Measurements from ENCODE around the gene SERPINF2.
"Not testable (repeated sequence)": the region's sequence is repeated elsewhere in the genome, so short reads cannot be mapped to it uniquely, and the experiment has no call there.

The SERPINF2 gene

GRCh38 chr17:1764705-1765104 lies 22.0 kb downstream of the SERPINF2 start:
- not testable (repeated sequence) for DNase-seq

GRCh38 chr17:1765576-1765975 lies 22.9 kb downstream of the SERPINF2 start:
- no peak for DNase-seq

GRCh38 chr17:1766382-1767135 lies 23.9 kb downstream of the SERPINF2 start:
- DNase-seq = peak; percentile 60

GRCh38 chr17:1767358-1767757 lies 24.7 kb downstream of the SERPINF2 start:
- DNase-seq = peak; percentile 27

GRCh38 chr17:1769822-1770477 lies 27.3 kb downstream of the SERPINF2 start:
- DNase-seq = peak; percentile 19

- DNase-seq = not testable (repeated sequence)
These were observed 30.5 kb downstream of the SERPINF2 start for GRCh38 chr17:1773000-1773695.

- peak; percentile 54 for DNase-seq
These were observed 31.1 kb downstream of the SERPINF2 start for GRCh38 chr17:1773696-1774181.

- DNase-seq = no peak
These were observed 31.9 kb downstream of the SERPINF2 start for GRCh38 chr17:1774390-1775176.

- peak; percentile 21 for DNase-seq
These were observed 33.7 kb downstream of the SERPINF2 start for GRCh38 chr17:1776328-1776727.

- no peak for DNase-seq
These were observed 34.2 kb downstream of the SERPINF2 start for GRCh38 chr17:1776857-1777256.

GRCh38 chr17:1779571-1780131 lies 37.0 kb downstream of the SERPINF2 start:
- DNase-seq = peak; percentile 92

GRCh38 chr17:1782171-1782567 lies 39.5 kb downstream of the SERPINF2 start:
- DNase-seq = no peak

- peak; percentile 21 for DNase-seq
These were observed 40.6 kb downstream of the SERPINF2 start for GRCh38 chr17:1783271-1783670.

- peak; percentile 84 for DNase-seq
These were observed 41.4 kb downstream of the SERPINF2 start for GRCh38 chr17:1783834-1784611.

- DNase-seq = no peak
These were observed 43.3 kb downstream of the SERPINF2 start for GRCh38 chr17:1785930-1786329.

- no peak for DNase-seq
These were observed 44.0 kb downstream of the SERPINF2 start for GRCh38 chr17:1786708-1787107.

GRCh38 chr17:1787301-1787902 lies 44.7 kb downstream of the SERPINF2 start:
- DNase-seq = no peak

GRCh38 chr17:1789936-1790335 lies 47.3 kb downstream of the SERPINF2 start:
- no peak for DNase-seq

- DNase-seq = no peak
These were observed 50.1 kb downstream of the SERPINF2 start for GRCh38 chr17:1792495-1793446.

- DNase-seq = no peak
These were observed 50.8 kb downstream of the SERPINF2 start for GRCh38 chr17:1793447-1793806.

Measured in right hindlimb (tissue), 1 donor.